Nephron (organoid): ENCODE data around the gene SLIRP.

Source experiments
- H3K27ac Mint-ChIP-seq, 3 experiments: 2 replicates each; pipeline ENCODE4 v1.8.0; 2020; ENCODE audit warnings: mixed read lengths in 3 of 3, mild to moderate bottlenecking in 2 of 3, moderate library complexity in 1 of 3
- H3K27me3 Mint-ChIP-seq: 2 replicates; pipeline ENCODE4 v1.8.0; 2021; ENCODE audit warnings: low read depth, mild to moderate bottlenecking, moderate library complexity, mixed read lengths
- H3K36me3 Mint-ChIP-seq: 2 replicates; pipeline ENCODE4 v1.8.0; 2020; ENCODE audit warnings: low read depth, mixed read lengths
- H3K4me1 Mint-ChIP-seq: 2 replicates; pipeline ENCODE4 v1.8.0; 2020; ENCODE audit warnings: mixed read lengths
- H3K4me3 Mint-ChIP-seq, 3 experiments: 2 replicates each; pipeline ENCODE4 v1.8.0; 2020; ENCODE audit warnings: mild to moderate bottlenecking in 3 of 3, mixed read lengths in 3 of 3, moderate library complexity in 2 of 3
- H3K9me3 Mint-ChIP-seq: 2 replicates; pipeline ENCODE4 v1.8.0; 2020; ENCODE audit warnings: mixed read lengths
- CTCF ChIP-seq, 3 experiments: fragments of 200-600 bp; sonication (generic); IDR thresholded peaks; one replicate each; pipeline ENCODE4 v1.5.0; 2021; ENCODE audit warnings: antibody characterized with exemption in 3 of 3; ENCODE audit not compliant: unreplicated experiment in 3 of 3

SLIRP gene

GRCh38 chr14:77763978-77764377 is 56.1 kb downstream of the SLIRP start:
- H3K36me3 Mint-ChIP-seq = no peaks in the 10 kb centered on the region
- TF ChIP-seq CTCF (IDR thresholded peaks at IDR 0.05; ENCODE audit: unreplicated experiment in 3 of 3) = no peak
- no peaks in the 10 kb centered on the region for H3K9me3 Mint-ChIP-seq
- H3K27ac Mint-ChIP-seq = no peak overlapping the region
- no peaks in the 10 kb centered on the region for H3K27me3 Mint-ChIP-seq
- peaks cover 15% of the 10 kb centered on the region for H3K4me1 Mint-ChIP-seq
- no peak overlapping the region for H3K4me3 Mint-ChIP-seq
